ENCODE results near the gene GLRB. TPM values are rescaled to one million over a fixed set of nuclear protein-coding genes. Genes with fewer than 3 reads are reported as not detected.

Gene GLRB
- polyA plus RNA-seq, 2 of the 4 experiments (the other 2 are of a cell fraction): 1.8 to 3.1 TPM

DNA sequence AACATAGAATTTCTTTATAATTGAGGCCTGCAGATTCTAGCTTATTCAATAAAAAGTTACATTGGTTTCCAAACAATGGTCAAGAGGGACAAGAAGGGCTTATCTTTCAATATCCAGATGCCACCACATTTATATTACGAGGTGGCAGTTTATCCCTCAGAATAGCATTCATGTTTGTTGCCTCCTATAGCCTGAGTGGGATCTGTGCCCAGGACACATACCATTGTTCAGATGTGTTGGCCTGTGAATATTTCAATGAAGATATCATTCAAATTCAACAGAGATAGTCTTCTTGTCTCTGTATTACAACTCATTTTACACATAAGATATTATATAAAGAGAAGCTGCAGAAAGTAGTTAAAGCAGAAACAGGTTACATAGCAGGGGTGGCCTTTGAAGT is 20.5 kb downstream of the GLRB start (continued):
- TF ChIP-seq MYC (IDR thresholded peaks at IDR 0.05; ENCODE audit: borderline replicate concordance, low read length): no peak
- TF ChIP-seq, protein P1, sequence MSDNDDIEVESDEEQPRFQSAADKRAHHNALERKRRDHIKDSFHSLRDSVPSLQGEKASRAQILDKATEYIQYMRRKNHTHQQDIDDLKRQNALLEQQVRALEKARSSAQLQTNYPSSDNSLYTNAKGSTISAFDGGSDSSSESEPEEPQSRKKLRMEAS (IDR thresholded peaks at IDR 0.05): no peak

DNA sequence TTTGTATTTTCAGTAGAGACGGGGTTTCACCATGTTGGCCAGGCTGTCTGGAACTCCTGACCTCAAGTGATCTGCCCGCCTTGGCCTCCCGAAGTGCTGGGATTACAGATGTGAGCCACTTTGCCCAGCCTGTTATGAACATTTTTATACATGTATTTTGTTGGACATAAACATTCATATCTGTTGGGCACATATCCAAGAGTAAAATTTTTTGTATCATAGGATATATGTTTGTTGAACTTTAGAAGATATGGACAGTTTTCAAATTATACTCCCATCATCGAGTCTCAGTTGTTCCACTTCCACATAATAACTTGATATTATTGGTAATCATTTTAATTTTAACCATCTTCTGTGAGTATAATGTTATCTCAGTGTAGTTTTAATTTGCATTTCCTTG is 23.6 kb downstream of the GLRB start:
- DNase-seq (ENCODE audit: low read depth in 1 of 2, low spot score in 1 of 2): no peak
- ChIA-PET POLR2A (no interaction called here), CTCF (no interaction called here)
- TF ChIP-seq, protein P2, sequence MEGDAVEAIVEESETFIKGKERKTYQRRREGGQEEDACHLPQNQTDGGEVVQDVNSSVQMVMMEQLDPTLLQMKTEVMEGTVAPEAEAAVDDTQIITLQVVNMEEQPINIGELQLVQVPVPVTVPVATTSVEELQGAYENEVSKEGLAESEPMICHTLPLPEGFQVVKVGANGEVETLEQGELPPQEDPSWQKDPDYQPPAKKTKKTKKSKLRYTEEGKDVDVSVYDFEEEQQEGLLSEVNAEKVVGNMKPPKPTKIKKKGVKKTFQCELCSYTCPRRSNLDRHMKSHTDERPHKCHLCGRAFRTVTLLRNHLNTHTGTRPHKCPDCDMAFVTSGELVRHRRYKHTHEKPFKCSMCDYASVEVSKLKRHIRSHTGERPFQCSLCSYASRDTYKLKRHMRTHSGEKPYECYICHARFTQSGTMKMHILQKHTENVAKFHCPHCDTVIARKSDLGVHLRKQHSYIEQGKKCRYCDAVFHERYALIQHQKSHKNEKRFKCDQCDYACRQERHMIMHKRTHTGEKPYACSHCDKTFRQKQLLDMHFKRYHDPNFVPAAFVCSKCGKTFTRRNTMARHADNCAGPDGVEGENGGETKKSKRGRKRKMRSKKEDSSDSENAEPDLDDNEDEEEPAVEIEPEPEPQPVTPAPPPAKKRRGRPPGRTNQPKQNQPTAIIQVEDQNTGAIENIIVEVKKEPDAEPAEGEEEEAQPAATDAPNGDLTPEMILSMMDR (IDR thresholded peaks at IDR 0.05): no peak
- TF ChIP-seq HOXA7 (CRISPR knock-in tag; IDR thresholded peaks at IDR 0.05) (no peak), SMC3 (IDR thresholded peaks at IDR 0.05) (no peak)
- Histone ChIP-seq H3K9me3 (no peaks in the 10 kb centered on the region), H3K4me3 (no peak overlapping the region), H3K27ac (no peak overlapping the region), H3K4me1 (no peaks in the 10 kb centered on the region), H3K4me2 (no peak overlapping the region)
- no peak for ATAC-seq
- FAIRE-seq: no peak
- WGBS (ENCODE audit: missing lambda C conversion rate): 74% methylated on average over 4 of the region's 4 CpGs

DNA sequence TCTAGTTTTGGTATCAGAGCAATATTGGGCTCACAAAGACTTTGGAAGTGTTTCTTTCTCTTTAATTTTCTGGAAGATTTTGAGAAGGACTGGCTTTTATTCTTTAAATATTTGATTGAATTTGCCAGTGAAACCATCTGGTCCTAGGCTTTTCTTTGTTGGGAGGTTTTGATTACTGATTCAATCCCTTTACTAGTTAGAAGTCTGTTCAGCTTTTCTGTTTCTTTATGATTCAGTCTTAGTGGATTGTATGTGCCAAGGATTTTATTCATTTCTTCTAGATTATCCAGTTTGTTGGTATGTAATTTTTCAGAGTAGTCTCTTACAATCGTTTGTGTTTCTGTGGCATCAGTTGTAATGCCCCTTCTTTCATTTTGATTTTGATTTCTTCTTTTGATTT is 28.6 kb downstream of the GLRB start:
- no peak for FAIRE-seq
- Histone ChIP-seq H3K4me2 (no peak overlapping the region), H3K4me1 (no peaks in the 10 kb centered on the region), H3K9me3 (no peaks in the 10 kb centered on the region), H3K4me3 (no peak overlapping the region), H3K27ac (no peak overlapping the region)
- ATAC-seq: no peak
- DNase-seq (ENCODE audit: low read depth in 1 of 2, low spot score in 1 of 2): no peak
- ChIA-PET POLR2A (no interaction called here), CTCF (no interaction called here)
- WGBS (ENCODE audit: missing lambda C conversion rate): 7% methylated on average over 1 of the region's 1 CpG
- TF ChIP-seq FOSB (CRISPR knock-in tag; IDR thresholded peaks at IDR 0.05): no peak
- TF ChIP-seq TP53 (CRISPR knock-in tag; IDR thresholded peaks at IDR 0.05): no peak
- TF ChIP-seq RARB (CRISPR knock-in tag; IDR thresholded peaks at IDR 0.05): no peak
- no peak for TF ChIP-seq RNF2 (IDR thresholded peaks at IDR 0.05; ENCODE audit: borderline replicate concordance, low read depth)
- no peak for TF ChIP-seq MYC (IDR thresholded peaks at IDR 0.05; ENCODE audit: borderline replicate concordance, low read length)
- TF ChIP-seq, protein P3, sequence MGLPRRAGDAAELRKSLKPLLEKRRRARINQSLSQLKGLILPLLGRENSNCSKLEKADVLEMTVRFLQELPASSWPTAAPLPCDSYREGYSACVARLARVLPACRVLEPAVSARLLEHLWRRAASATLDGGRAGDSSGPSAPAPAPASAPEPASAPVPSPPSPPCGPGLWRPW (IDR thresholded peaks at IDR 0.05): no peak
- no peak for TF ChIP-seq ZFP36 (IDR thresholded peaks at IDR 0.05; ENCODE audit: borderline replicate concordance, partially characterized antibody)
- no peak for TF ChIP-seq EHMT2 (IDR thresholded peaks at IDR 0.05; ENCODE audit: low read depth)
- TF ChIP-seq SREBF2 (IDR thresholded peaks at IDR 0.05): no peak
- no peak for TF ChIP-seq NFE2L2 (conservative IDR thresholded peaks at IDR 0.05; ENCODE audit: low read length)
- TF ChIP-seq, protein P4, sequence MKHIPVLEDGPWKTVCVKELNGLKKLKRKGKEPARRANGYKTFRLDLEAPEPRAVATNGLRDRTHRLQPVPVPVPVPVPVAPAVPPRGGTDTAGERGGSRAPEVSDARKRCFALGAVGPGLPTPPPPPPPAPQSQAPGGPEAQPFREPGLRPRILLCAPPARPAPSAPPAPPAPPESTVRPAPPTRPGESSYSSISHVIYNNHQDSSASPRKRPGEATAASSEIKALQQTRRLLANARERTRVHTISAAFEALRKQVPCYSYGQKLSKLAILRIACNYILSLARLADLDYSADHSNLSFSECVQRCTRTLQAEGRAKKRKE (CRISPR knock-in tag; IDR thresholded peaks at IDR 0.05; ENCODE audit: low read depth): no peak
- no peak for TF ChIP-seq ZC3H11A (IDR thresholded peaks at IDR 0.05)
- no peak for TF ChIP-seq SMC3 (IDR thresholded peaks at IDR 0.05)
- TF ChIP-seq GATA3 (IDR thresholded peaks at IDR 0.05; ENCODE audit: borderline replicate concordance): no peak
- TF ChIP-seq HOXA7 (CRISPR knock-in tag; IDR thresholded peaks at IDR 0.05): no peak
- TF ChIP-seq, protein P2 (IDR thresholded peaks at IDR 0.05): no peak
- TF ChIP-seq, protein P5, sequence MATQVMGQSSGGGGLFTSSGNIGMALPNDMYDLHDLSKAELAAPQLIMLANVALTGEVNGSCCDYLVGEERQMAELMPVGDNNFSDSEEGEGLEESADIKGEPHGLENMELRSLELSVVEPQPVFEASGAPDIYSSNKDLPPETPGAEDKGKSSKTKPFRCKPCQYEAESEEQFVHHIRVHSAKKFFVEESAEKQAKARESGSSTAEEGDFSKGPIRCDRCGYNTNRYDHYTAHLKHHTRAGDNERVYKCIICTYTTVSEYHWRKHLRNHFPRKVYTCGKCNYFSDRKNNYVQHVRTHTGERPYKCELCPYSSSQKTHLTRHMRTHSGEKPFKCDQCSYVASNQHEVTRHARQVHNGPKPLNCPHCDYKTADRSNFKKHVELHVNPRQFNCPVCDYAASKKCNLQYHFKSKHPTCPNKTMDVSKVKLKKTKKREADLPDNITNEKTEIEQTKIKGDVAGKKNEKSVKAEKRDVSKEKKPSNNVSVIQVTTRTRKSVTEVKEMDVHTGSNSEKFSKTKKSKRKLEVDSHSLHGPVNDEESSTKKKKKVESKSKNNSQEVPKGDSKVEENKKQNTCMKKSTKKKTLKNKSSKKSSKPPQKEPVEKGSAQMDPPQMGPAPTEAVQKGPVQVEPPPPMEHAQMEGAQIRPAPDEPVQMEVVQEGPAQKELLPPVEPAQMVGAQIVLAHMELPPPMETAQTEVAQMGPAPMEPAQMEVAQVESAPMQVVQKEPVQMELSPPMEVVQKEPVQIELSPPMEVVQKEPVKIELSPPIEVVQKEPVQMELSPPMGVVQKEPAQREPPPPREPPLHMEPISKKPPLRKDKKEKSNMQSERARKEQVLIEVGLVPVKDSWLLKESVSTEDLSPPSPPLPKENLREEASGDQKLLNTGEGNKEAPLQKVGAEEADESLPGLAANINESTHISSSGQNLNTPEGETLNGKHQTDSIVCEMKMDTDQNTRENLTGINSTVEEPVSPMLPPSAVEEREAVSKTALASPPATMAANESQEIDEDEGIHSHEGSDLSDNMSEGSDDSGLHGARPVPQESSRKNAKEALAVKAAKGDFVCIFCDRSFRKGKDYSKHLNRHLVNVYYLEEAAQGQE (IDR thresholded peaks at IDR 0.05): no peak
- no peak for TF ChIP-seq TFCP2L1 (CRISPR knock-in tag; IDR thresholded peaks at IDR 0.05)
- TF ChIP-seq PHF8 (IDR thresholded peaks at IDR 0.05; ENCODE audit: borderline replicate concordance, low read depth): no peak
